KG1 (cell line): ENCODE measurements around the gene KRT34.
"Not testable (repeated sequence)": the region's sequence is repeated elsewhere in the genome, so short reads cannot be mapped to it uniquely, and the experiment has no call there.

Source experiments
- DNase-seq: peaks from one replicate; lab custom pipeline; 2025; lab: John Stamatoyannopoulos, UW

The KRT34 gene

DNA sequence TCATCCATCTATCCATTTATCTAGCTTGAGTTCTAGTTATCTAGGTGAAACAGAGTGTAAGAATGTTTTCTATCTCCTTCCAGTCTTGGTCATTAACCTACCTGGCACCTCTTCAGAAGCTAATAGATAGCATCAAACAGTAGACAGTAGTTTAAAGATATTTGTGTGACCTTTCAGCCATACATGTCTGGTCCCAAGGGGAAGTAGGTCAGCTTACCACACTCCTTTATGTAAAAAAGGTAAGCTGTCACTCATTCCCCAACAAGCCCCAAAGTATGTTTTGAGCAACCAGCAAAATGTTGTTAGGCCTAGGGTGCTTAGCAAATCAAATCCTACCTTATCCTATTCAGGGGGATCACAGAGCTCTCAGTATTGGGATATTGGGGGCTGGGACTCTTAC, 16.0 kb downstream of the KRT34 start:
- no peak for DNase-seq

- no peak for DNase-seq
Measured at GRCh38 chr17:41363881-41364280, 18.2 kb downstream of the KRT34 start.

DNA sequence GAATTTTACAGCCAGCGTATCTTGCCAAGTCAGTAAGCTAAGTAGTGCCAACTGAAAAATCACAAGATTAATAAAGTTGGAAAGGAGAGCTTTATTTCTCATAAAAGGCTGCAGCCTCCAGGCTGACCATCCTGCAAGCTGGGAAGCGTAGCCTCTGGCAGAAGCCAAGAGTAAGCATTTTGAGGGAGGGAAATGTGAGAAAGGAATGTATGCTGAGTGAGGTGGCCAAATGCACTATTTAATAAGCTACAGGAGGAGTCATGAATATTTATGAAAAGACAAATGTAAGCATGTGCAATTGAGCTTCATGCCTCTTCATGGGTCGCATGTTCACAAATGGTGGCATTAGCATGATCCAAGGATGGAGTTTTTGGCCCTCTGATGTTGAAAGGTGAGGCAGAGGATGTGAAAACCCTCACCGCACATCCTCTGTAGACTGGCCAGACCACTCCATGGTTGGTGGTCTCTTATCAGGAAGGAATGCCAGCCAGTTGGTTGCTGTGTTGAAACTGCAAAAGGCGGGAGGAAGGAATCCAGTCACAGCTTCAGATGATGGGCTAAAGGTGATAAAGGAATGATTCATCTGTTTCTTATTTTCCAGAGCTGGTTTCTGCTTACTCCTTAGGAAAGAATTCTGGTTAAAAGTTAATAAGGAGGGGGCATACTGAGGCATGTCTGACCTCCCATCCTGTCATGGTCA, 21.7 kb downstream of the KRT34 start:
- DNase-seq = no peak

DNA sequence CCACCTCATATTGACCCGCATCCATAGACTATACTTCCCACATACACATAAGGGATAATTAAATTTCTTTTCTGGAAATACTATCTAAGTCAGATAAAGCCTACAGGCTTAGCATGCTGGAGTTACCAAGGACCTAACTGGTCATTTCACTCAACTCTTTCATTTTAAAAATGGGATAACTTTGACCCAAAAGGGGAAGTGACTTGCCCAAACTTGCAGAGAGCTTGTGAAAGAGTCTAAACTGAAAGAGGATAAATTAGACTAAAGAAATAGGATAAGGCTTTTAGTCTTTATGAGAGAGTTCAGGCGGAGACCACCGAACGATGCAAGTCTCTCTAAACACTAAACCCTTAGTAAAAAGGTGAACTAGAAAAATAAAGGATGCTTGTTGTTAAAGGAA, 27.6 kb downstream of the KRT34 start:
- DNase-seq = no peak

DNA sequence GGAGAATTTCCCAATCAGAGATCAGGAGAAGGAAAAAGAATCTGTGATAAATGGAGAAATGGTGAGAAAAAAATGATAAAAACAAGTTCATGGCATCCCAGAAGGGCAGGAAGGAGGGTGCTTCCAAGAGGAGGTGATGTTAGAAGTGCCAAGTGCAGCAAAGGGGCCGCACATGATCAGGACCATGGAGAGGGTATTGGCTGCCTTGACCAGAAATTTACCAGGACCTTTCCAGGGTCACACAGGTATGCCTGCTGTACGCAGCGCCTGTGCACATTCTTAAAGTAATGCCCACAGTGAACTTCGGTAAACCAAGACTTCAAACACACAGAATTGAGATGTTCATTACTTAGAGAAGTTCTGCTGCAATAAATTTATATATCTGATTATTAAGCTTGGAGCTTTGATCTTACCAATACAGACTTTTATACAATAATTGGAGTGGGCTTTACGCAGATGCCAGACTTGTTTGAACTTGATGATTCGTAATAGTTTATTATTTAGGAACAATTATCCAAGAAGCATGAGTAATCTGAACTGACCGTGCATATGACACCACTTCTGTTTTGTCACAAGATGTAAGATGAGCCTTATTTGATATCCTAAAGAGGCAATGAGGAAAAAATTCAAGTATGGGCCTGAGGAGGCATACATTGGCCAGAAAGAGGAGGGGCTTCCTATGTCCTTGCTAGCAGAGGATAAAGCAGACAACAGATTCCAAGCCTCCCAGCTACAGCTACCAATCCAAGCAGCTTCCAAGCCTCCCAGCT, 29.3 kb downstream of the KRT34 start:
- DNase-seq = no peak

GRCh38 chr17:41351177-41351576, 30.9 kb downstream of the KRT34 start:
- no peak for DNase-seq

DNA sequence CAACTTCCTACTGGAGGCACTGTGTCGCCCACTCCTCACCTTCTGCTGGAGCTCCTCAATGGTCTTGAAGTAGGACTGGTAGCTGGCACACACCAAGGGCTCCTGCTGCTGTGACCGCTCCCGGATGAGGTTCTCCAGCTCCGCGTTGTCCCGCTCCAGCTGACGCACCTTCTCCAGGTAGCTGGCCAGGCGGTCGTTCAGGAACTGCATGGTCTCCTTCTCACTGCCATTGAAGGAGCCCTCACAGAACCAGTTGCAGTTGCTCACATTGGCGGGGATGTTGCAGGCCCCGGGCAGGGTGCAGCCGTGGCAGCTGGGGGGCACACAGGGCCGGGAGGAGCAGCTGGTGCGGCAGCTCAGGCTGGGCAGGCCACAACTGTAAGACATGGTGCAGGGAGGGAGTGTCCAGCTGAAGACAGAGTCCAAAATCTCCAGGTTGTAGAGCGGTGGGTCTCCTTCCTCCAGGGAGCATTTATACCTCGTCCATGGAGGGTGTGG, 31.7 kb downstream of the KRT34 start, which contains the start of gene KRT33A:
Gene KRT33A (minus strand): TSS at position 448 of the 498 bp plus-strand sequence. CDS start 61 bp downstream, at position 387.
- DNase-seq = not testable (repeated sequence)

DNA sequence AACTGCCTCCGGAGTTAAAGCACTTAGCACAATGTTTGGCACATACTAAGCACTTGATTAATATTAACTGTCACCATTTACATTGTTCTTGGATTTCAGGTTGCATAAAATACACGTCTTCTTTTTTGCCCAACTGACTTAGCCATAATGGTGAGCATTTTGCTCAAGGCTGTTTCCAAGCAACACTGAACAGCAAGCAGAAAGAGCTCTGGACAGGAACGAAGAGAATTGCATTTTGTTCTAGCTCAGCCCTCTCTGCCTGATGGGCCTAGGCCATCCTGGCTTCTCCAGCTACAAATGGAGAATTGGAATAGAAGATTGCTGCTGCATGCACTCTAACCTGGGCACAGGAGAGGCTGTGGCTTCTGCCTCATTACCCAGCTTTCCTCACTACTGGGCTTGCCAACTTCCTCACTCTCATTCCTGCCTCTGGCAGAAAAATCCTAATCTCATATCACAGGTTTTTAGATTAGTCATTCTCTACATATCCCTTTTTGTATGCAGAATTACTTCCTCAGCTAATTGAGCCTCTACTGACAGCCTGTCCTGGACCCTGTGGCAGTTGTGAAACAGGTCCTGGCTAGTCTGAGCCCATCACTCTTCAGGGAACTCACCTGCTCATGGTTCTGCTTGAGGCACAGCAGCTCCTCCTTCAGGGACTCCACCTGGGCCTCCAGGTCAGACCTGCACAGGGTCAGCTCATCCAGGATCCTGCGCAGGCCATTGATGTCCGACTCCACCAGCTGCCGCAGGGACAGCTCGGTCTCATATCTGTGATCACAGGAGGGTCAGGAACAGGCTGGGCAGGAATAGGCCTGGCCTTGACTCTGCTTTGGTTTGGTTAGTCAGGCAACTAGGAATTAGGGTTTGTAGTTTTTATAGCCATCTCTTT, 34.0 kb downstream of the KRT34 start:
- no peak for DNase-seq

DNA sequence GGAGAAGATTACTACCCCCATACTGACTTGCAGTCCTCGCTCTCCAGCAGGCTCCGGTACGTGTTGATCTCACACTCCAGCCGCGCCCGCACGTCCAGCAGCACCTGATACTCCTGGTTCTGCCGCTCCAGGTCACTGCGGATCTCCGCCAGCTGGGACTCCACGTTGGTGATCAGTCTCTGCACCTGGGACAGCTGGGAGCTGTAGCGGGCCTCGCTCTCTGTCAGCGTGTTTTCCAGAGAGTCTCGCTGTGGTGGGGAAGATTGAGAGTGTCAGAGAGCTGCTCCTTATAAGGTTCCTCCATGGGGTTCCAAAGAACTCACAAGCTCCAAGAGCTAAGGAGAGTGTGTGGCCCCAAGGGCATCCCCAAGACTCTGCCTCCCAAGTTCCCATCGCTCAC, 35.7 kb downstream of the KRT34 start:
- not testable (repeated sequence) for DNase-seq

GRCh38 chr17:41345992-41346391, 36.1 kb downstream of the KRT34 start:
- DNase-seq = no peak

GRCh38 chr17:41343029-41343428, 39.1 kb downstream of the KRT34 start:
- no peak for DNase-seq

GRCh38 chr17:41340934-41341861, 40.9 kb downstream of the KRT34 start:
- no peak for DNase-seq

GRCh38 chr17:41340494-41340893, 41.6 kb downstream of the KRT34 start:
- DNase-seq = no peak

- no peak for DNase-seq
Measured at GRCh38 chr17:41339571-41340172, 42.4 kb downstream of the KRT34 start.

DNA sequence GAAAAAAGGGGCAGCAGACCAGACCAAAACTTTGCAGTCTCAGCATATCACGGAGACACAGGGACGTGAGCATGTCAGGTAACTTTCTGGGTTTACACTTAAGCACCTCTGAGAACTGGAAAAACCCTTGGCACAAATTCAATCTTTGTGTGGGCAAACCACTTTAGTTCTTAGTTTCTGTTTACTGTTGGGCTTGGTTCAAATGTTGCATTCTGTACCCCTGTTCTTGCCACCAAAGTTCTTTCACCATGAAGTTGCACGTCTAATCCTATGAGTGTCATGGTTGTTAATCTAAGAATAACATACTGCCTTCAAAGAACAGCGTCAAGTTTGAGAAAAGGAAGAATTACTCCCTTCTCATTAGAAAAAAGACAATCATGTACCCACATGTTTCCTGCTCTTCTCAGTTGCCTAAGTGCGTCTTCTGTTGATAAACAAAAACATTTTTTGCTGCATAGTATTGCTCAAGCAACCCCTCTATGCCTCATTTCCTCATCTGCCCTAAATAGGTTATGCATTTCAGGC, 43.1 kb downstream of the KRT34 start:
- no peak for DNase-seq

DNA sequence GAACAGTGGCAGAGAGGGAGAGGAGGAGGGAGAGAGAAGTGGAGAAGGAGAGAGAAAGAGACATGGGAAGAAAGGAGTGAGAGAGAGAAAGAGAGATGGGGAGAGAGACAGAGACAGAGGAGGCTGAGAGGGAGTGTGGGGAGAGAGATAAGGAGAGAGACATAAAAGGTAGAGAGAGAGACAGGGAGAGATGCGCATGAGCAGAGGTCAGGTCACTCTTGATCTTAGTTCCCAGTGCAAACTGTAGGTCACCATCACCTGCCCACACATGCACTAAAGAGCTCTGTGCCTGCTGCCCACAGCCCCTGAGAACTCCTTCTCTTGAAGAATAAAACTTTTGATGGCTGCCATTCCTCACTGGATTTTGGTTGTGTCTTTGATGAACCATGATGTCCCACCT, 46.4 kb downstream of the KRT34 start:
- no peak for DNase-seq

- DNase-seq = no peak
Measured at GRCh38 chr17:41334385-41335305, 47.5 kb downstream of the KRT34 start.

- DNase-seq = no peak
Measured at GRCh38 chr17:41333836-41334235, 48.3 kb downstream of the KRT34 start.

DNA sequence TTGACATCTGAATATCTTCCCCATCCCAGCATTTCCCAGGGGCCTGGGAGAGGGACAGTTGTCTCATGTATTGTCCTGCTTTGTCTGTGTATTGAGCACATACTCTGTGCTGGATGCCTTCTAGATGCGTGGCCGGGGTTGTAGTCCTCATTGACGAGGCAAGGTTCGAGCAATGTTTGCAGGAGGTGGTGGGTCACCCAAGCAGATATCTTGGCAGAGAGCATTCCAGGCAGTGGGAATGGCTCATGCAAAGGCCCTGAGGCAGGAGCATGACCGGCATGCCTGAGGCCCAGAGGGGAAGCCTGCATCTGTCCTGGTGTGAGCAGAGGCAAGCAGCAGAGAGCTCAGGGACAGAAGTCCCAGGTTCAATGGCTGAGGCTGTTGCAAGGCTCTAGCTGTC, 49.0 kb downstream of the KRT34 start:
- no peak for DNase-seq
